Right kidney (tissue), 1 donor: ENCODE results near the gene ZFYVE9.

ENCODE experiments used
- DNase-seq: peaks from one replicate; pipeline ENCODE4 v3.0.0-alpha.2; 2016

ZFYVE9 gene

GRCh38 chr1:52243221-52243987 lies 101.5 kb downstream of the ZFYVE9 start:
- DNase-seq, result no peak

GRCh38 chr1:52249831-52250230 lies 107.9 kb downstream of the ZFYVE9 start:
- no peak for DNase-seq

- DNase-seq, result no peak
Observed at GRCh38 chr1:52253421-52253820, 111.5 kb downstream of the ZFYVE9 start.

- DNase-seq, result no peak
Observed at GRCh38 chr1:52259886-52260285, 118.0 kb downstream of the ZFYVE9 start.

GRCh38 chr1:52263153-52263910 lies 121.4 kb downstream of the ZFYVE9 start:
- DNase-seq, result no peak

GRCh38 chr1:52264530-52265115 lies 122.7 kb downstream of the ZFYVE9 start:
- no peak for DNase-seq

GRCh38 chr1:52266507-52266906 lies 124.6 kb downstream of the ZFYVE9 start:
- no peak for DNase-seq

GRCh38 chr1:52268372-52268771 lies 126.5 kb downstream of the ZFYVE9 start:
- DNase-seq, result no peak

GRCh38 chr1:52281518-52281917 lies 139.6 kb downstream of the ZFYVE9 start:
- no peak for DNase-seq

- DNase-seq, result no peak
Observed at GRCh38 chr1:52288286-52288685, 146.4 kb downstream of the ZFYVE9 start.

GRCh38 chr1:52294580-52294979 lies 152.7 kb downstream of the ZFYVE9 start:
- no peak for DNase-seq

- DNase-seq, result peak; percentile 21
Observed at GRCh38 chr1:52296345-52296744, 154.5 kb downstream of the ZFYVE9 start.

GRCh38 chr1:52305417-52306226 lies 163.7 kb downstream of the ZFYVE9 start:
- no peak for DNase-seq

GRCh38 chr1:52306227-52307006 lies 164.5 kb downstream of the ZFYVE9 start:
- DNase-seq, result no peak

GRCh38 chr1:52321061-52321460 lies 179.2 kb downstream of the ZFYVE9 start:
- DNase-seq, result no peak

- DNase-seq, result no peak
Observed at GRCh38 chr1:52323731-52324130, 181.8 kb downstream of the ZFYVE9 start.

- DNase-seq, result no peak
Observed at GRCh38 chr1:52325786-52326185, 183.9 kb downstream of the ZFYVE9 start.

- DNase-seq, result no peak
Observed at GRCh38 chr1:52328615-52329014, 186.7 kb downstream of the ZFYVE9 start.

- no peak for DNase-seq
Observed at GRCh38 chr1:52332411-52332810, 190.5 kb downstream of the ZFYVE9 start.

- DNase-seq, result no peak
Observed at GRCh38 chr1:52334906-52335528, 193.1 kb downstream of the ZFYVE9 start.

- no peak for DNase-seq
Observed at GRCh38 chr1:52337439-52337838, 195.6 kb downstream of the ZFYVE9 start.
